Measurements from ENCODE around the gene NFYC.

Gene NFYC

DNA sequence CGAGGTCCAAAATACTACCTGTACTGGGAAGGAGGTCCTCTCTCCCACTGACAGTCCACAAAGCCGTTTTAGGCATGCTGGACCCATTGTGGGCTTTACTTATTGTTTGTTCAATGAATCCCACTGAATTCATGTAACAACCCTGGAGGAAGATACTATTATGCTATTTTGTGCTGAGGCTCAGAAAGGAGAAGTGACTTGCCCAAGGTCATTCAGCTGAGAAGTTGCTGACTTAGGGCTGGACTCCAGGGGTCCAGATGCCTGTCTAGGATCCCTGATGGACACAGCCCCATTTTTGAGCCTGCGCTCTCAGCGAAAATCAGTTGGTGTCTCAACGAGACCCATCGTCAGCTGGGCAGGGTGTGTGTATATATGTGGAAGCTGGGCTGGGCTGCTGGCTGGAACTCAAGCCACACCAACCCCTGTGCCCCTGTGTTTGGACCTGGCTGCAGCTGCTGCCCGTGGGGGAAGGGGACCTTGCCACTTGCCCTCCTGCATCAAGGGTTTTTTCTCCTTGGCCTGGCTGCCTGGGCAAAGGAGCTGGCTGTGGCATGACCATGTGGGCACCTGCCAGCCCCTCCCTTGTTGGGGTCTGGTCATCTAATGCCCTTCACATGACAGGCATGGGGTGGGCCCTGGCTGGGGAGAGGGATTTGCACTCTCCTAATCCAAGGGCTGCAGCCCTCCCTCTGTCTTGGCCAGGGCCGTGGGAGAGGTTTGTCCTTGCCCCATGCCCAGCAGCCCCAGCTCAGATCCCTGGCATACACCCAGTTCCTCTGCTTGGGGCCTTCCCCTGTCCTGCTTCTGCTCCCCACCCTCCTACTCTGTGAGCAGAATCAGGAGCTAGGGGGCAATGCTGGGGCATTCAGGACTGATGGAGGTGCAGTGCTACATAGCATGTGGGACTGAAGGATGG is 107.1 kb downstream of the NFYC start:
- DNase-seq, result peak in 1 of 4 experiments; percentile 26

- no peak for DNase-seq
Observed at GRCh38 chr1:40799351-40799867, 107.9 kb downstream of the NFYC start.

DNA sequence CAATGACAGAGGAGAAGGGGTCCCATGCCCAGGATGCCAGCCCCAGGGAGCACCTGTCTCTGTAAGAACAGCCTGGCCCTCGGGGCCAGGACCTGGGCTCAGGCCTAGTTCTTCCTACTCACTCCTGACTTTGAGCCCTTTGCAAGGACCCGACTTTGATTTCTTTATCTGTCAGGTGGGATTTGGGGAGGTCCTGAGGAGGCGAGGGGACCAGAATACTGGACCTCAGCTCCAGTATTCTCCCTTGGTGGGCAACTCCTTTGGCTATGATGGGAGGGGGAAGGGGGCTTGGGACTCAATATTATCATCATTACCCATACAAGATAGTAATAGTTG is 110.2 kb downstream of the NFYC start:
- no peak for DNase-seq

DNA sequence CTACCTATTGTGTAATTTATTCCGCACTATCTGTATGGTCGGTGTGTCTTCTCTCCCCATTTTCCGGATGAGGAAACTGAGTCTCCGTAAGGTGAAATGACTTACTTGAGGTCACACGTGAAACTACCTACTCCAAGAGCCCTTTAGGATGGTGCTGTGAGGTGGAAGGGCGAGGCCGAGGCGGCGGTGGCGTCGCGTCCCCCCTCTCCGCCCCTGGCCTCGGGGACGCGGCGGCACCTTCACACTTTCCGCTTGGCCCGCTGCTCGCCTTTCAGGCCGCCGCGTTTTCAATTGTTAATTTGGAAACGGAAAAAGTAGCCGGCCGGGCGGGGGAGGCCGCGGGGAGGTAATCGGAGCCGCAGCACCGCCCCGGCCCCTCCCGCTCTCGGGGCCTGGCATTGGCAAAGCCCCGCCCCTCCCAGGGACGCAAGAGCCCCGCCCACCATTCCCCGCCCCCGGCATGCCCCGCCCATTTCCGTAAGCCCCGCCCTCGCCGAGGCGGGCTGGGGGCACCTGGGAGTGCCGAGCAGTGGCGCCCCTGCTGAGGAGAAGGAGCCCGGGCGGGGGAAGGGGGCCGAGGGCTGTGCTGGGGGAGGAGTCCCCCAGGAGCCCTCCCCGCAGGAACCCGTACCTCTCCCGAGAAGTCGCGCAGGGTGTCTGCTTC is 110.7 kb downstream of the NFYC start:
- peak; percentile 72 to 90 (median 80) for DNase-seq

DNA sequence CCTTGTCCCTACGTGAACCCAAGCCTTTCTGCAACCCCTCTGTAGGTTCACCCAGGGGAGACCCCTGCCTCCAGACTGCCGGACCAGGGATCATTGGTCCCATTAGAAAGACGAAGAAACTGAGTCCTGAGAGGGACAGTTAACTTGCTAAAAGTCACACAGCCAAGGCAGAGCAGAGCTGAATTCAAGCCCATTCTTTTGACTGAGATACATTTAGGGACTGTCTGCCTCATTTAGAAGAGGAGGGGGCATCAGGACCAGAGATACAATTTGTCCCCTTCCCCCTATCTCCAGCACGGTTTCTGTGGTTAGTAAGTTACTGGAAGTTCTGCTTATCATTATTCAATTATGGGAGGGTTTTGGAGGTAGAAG is 111.2 kb downstream of the NFYC start:
- DNase-seq, result no peak

- DNase-seq, result no peak
Observed at GRCh38 chr1:40803447-40803846, 111.9 kb downstream of the NFYC start.

- no peak for DNase-seq
Observed at GRCh38 chr1:40803902-40804301, 112.4 kb downstream of the NFYC start.

DNA sequence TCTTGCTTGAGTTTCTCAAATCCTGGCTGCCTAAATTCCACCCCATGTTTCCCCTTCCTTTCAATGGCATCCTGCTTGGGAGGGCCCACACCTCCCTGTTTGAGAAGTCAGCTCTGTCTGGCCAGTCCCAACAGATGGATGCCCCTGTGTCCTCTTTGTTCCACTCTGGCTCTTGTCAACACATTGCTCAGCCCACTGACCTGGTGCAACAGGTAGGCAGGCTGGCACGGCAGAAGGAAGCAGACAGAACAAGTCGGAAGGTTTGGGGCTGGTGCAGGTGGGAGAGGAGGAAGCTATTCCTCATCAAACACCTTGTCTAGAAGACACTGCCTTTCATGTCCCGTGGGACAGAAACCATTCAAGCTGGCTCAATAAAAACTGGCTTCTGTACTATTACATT is 114.7 kb downstream of the NFYC start:
- no peak for DNase-seq

GRCh38 chr1:40806731-40807695 is 115.5 kb downstream of the NFYC start:
- DNase-seq, result no peak

- no peak for DNase-seq
Observed at GRCh38 chr1:40808002-40808401, 116.5 kb downstream of the NFYC start.

- DNase-seq, result no peak
Observed at GRCh38 chr1:40808444-40808843, 116.9 kb downstream of the NFYC start.

DNA sequence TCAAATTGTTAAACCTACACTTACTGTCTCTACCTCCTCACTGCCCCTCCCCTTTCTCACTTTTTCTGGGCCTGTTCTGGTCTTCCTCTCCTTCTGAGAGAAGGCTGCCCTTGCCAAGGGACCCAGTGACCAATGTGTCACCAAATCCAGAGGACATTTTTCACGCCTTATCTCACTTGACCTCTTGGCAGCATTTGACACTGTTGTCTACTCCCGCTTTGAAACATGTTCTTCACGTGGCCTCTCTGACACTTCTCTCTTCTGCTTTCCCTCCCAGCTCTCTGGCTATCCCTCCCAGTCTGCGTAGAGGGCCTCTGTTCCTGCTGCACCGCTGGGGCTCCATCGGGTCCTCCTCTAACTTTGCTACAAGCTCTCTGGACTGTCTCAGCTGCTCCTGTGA is 117.4 kb downstream of the NFYC start:
- DNase-seq, result peak; percentile 15 to 44 (median 37)

DNA sequence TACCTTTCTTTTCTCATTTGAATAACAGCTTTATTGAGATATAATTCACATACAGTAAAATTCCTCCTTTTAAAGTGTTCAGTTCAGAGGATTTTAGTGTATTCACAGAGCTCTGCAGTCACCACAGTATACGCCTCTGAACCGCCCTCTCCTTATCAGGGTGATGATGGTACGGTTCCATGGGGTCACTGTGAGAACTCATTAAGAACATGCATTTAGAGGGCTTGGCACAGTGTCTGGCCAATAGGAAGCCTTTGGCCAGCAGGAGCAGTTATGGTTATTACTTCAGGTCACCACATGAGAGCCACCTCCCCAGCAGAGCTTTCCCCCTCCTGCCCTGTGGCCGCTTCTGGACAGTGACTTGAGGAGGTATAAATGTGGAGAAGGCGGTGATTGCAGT is 119.4 kb downstream of the NFYC start:
- no peak for DNase-seq

DNA sequence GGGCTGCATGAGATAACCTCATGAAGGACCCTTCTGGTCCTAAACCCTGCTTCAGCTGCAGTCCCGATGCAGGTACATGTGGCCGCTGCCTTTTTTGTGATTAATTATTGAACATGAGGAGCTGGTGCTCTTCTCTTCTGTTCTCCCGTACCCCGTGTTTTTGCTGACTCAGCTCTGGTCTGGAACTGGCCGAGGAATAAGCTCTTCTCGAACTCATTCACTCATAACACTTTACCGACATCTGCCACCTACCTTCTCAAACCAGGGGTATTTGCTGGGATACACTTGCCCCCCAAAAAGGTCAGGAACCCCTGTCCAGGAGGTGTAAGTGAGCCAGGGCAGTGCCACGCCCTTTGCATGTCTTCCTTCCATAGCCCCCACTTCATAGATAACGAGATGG is 123.9 kb downstream of the NFYC start:
- no peak for DNase-seq

- DNase-seq, result peak in 2 of 4 experiments; percentile 22 to 31
Observed at GRCh38 chr1:40817791-40818263, 126.3 kb downstream of the NFYC start.

GRCh38 chr1:40818264-40818961 is 126.9 kb downstream of the NFYC start:
- DNase-seq, result peak; percentile 16 to 63 (median 37)

GRCh38 chr1:40819101-40819500 is 127.6 kb downstream of the NFYC start:
- no peak for DNase-seq

- peak in 1 of 4 experiments; percentile 27 for DNase-seq
Observed at GRCh38 chr1:40820251-40820797, 128.8 kb downstream of the NFYC start.

All from suppressor macrophage (primary cell).